ENCODE data around the gene PON3.

PON3 gene

DNA sequence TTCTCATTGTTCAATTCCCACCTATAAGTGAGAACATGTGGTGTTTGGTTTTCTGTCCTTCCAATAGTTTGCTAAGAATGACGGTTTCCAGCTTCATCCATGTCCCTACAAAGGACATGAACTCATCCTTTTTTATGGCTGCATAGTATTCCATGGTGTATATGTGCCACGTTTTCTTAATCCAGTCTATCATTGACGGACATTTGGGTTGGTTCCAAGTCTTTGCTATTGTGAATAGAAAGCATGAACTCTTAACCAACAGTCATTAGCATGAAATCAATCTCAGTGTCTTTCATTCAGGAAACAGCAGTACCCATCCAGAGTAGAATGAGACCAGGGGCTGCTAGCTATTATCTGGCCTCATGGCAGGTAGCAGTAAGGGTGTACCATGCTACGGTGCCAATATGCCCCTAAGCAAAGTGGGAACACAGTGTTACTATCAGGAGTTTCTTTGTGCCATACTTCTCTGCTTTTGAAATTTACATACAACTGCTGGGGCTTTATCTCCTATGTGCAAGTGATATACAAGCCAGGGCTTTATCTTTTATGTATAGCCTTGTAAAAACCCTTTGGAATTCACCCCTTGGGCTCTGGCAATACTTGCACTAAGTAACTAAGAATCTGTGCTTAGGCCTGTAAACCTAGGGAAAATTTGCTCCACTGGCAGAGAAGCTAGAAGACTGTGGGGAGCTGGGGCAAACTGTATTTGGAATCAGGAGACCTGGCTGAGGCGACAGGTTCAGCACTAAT lies 33.2 kb upstream of the PON3 start:
- WGBS, 2 donors (ENCODE audit: extremely low coverage in 2 of 2, insufficient read length in 2 of 2, insufficient replicate concordance in 1 of 2) = no CpG with 5 or more reads among the region's 5 CpGs
- H4K91ac ChIP-seq (ENCODE audit: low read depth, low read length, poor library complexity) = no peak overlapping the region
- no peak overlapping the region for H2AFZ ChIP-seq (ENCODE audit: low read length)
- H3K14ac ChIP-seq (ENCODE audit: low read length) = no peak overlapping the region
- H3K79me1 ChIP-seq (ENCODE audit: low read depth, low read length) = peaks cover 2% of the 10 kb centered on the region
- H3K23ac ChIP-seq (ENCODE audit: low read depth, low read length, poor library complexity) = no peak overlapping the region
- H3K27me3 ChIP-seq (ENCODE audit: control insufficient read depth in 3 of 3, insufficient read depth in 3 of 3, low read depth in 1 of 3, low read length in 3 of 3) = no peaks in the 10 kb centered on the region
- no peak overlapping the region for H2BK15ac ChIP-seq (ENCODE audit: low read length)
- no peak overlapping the region for H4K8ac ChIP-seq (ENCODE audit: low read depth, low read length)
- H3K27ac ChIP-seq (replicated peaks; ENCODE audit: low read length) = no peak overlapping the region
- H2BK120ac ChIP-seq (ENCODE audit: low read depth, low read length) = no peak overlapping the region
- no peak overlapping the region for H2AK5ac ChIP-seq (ENCODE audit: low read depth, low read length)
- no peak overlapping the region for H3K18ac ChIP-seq (ENCODE audit: low read length)
- H3K36me3 ChIP-seq (replicated peaks in 1 of 2; ENCODE audit: control insufficient read depth in 2 of 2, insufficient read depth in 2 of 2, low read length in 2 of 2) = peaks cover 0 to 88% of the 10 kb centered on the region in 2 donors
- H2BK12ac ChIP-seq (ENCODE audit: low read length) = no peak overlapping the region
- no peak overlapping the region for H3K4me3 ChIP-seq (ENCODE audit: low read length in 2 of 2)
- DNase-seq (ENCODE audit: low spot score) = no peak
- H3K9ac ChIP-seq (ENCODE audit: low read depth, low read length, poor library complexity) = no peak overlapping the region
- no peak overlapping the region for H3K4me2 ChIP-seq (ENCODE audit: insufficient read depth, low read length, poor library complexity, severe bottlenecking)
- H2BK5ac ChIP-seq (ENCODE audit: low read length) = no peak overlapping the region
- peaks cover 0 to 41% of the 10 kb centered on the region in 2 donors for H3K9me3 ChIP-seq (replicated peaks in 1 of 2; ENCODE audit: control insufficient read depth in 2 of 2, insufficient read depth in 1 of 2, low read depth in 1 of 2, low read length in 2 of 2)
- peaks cover 5% of the 10 kb centered on the region in 2 donors for H3K4me1 ChIP-seq (ENCODE audit: control insufficient read depth in 2 of 2, insufficient read depth in 1 of 2, low read depth in 1 of 2, low read length in 2 of 2)
- no peak overlapping the region for H3K4ac ChIP-seq (ENCODE audit: low read length)

DNA sequence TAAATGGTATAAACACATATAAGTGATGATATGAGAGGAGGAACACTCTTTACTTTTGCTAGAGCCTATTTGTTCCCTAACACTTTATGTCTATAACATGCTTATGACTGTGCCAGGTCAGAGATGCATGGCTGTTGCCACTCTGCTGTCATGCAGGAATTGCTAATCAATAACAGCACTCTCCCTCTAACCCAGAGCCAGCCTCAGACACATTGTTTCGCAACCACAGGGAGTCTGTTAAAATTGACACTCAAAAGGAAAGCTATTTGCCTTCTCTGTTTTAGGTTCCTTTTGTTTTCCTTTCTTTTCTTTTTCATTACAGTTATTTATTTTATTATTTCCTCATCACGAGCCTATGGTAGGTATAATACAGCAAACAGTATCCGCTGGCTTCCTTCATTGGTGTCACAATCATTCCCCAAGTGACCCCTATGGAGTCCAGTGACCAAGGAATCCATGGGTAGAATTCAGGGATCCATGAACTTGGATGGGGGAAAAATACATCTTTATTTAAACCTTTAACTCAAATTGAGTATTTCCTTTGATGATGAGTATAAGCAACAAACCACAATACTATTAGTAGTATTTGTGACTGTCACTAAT lies 31.8 kb upstream of the PON3 start:
- Histone ChIP-seq H3K9me3 (replicated peaks in 1 of 2; ENCODE audit: control insufficient read depth in 2 of 2, insufficient read depth in 1 of 2, low read depth in 1 of 2, low read length in 2 of 2) (peaks cover 0 to 53% of the 10 kb centered on the region in 2 donors), H4K8ac (ENCODE audit: low read depth, low read length) (no peak overlapping the region), H3K27ac (replicated peaks; ENCODE audit: low read length) (no peak overlapping the region), H3K36me3 (replicated peaks in 1 of 2; ENCODE audit: control insufficient read depth in 2 of 2, insufficient read depth in 2 of 2, low read length in 2 of 2) (peaks cover 2 to 92% of the 10 kb centered on the region in 2 donors), H2AK5ac (ENCODE audit: low read depth, low read length) (no peak overlapping the region), H4K91ac (ENCODE audit: low read depth, low read length, poor library complexity) (no peak overlapping the region), H3K4ac (ENCODE audit: low read length) (no peak overlapping the region), H3K9ac (ENCODE audit: low read depth, low read length, poor library complexity) (no peak overlapping the region), H3K14ac (ENCODE audit: low read length) (no peak overlapping the region), H2BK15ac (ENCODE audit: low read length) (no peak overlapping the region), H3K4me3 (ENCODE audit: low read length in 2 of 2) (no peak overlapping the region), H2AFZ (ENCODE audit: low read length) (no peak overlapping the region), H2BK5ac (ENCODE audit: low read length) (no peak overlapping the region), H3K4me2 (ENCODE audit: insufficient read depth, low read length, poor library complexity, severe bottlenecking) (no peak overlapping the region), H3K18ac (ENCODE audit: low read length) (no peak overlapping the region), H3K27me3 (ENCODE audit: control insufficient read depth in 3 of 3, insufficient read depth in 3 of 3, low read depth in 1 of 3, low read length in 3 of 3) (no peaks in the 10 kb centered on the region), H3K23ac (ENCODE audit: low read depth, low read length, poor library complexity) (no peak overlapping the region), H3K4me1 (ENCODE audit: control insufficient read depth in 2 of 2, insufficient read depth in 1 of 2, low read depth in 1 of 2, low read length in 2 of 2) (peaks cover 1 to 5% of the 10 kb centered on the region in 2 donors), H2BK12ac (ENCODE audit: low read length) (no peak overlapping the region), H2BK120ac (ENCODE audit: low read depth, low read length) (no peak overlapping the region), H3K79me1 (ENCODE audit: low read depth, low read length) (peaks cover 2% of the 10 kb centered on the region)
- no peak for DNase-seq (ENCODE audit: low spot score)
- WGBS, 2 donors (ENCODE audit: extremely low coverage in 2 of 2, insufficient read length in 2 of 2, insufficient replicate concordance in 1 of 2) = no CpG with 5 or more reads among the region's 3 CpGs

- Histone ChIP-seq H2BK120ac (ENCODE audit: low read depth, low read length) (no peak overlapping the region), H3K4me1 (ENCODE audit: control insufficient read depth in 2 of 2, insufficient read depth in 1 of 2, low read depth in 1 of 2, low read length in 2 of 2) (peaks cover 5 to 7% of the 10 kb centered on the region in 2 donors), H4K91ac (ENCODE audit: low read depth, low read length, poor library complexity) (no peak overlapping the region), H3K23ac (ENCODE audit: low read depth, low read length, poor library complexity) (no peak overlapping the region), H2BK12ac (ENCODE audit: low read length) (no peak overlapping the region), H3K4ac (ENCODE audit: low read length) (no peak overlapping the region), H4K8ac (ENCODE audit: low read depth, low read length) (no peak overlapping the region), H3K27ac (replicated peaks; ENCODE audit: low read length) (peak overlapping the region; percentile 3), H3K9ac (ENCODE audit: low read depth, low read length, poor library complexity) (no peak overlapping the region), H3K27me3 (ENCODE audit: control insufficient read depth in 3 of 3, insufficient read depth in 3 of 3, low read depth in 1 of 3, low read length in 3 of 3) (no peaks in the 10 kb centered on the region), H2AK5ac (ENCODE audit: low read depth, low read length) (no peak overlapping the region), H3K36me3 (replicated peaks in 1 of 2; ENCODE audit: control insufficient read depth in 2 of 2, insufficient read depth in 2 of 2, low read length in 2 of 2) (peaks cover 2 to 90% of the 10 kb centered on the region in 2 donors), H3K18ac (ENCODE audit: low read length) (no peak overlapping the region), H3K4me2 (ENCODE audit: insufficient read depth, low read length, poor library complexity, severe bottlenecking) (no peak overlapping the region), H3K14ac (ENCODE audit: low read length) (no peak overlapping the region), H3K79me1 (ENCODE audit: low read depth, low read length) (peaks cover 2% of the 10 kb centered on the region), H3K4me3 (ENCODE audit: low read length in 2 of 2) (no peak overlapping the region), H2BK5ac (ENCODE audit: low read length) (no peak overlapping the region), H3K9me3 (replicated peaks in 1 of 2; ENCODE audit: control insufficient read depth in 2 of 2, insufficient read depth in 1 of 2, low read depth in 1 of 2, low read length in 2 of 2) (peaks cover 0 to 53% of the 10 kb centered on the region in 2 donors), H2BK15ac (ENCODE audit: low read length) (no peak overlapping the region), H2AFZ (ENCODE audit: low read length) (no peak overlapping the region)
- WGBS, 2 donors (ENCODE audit: extremely low coverage in 2 of 2, insufficient read length in 2 of 2, insufficient replicate concordance in 1 of 2) = no CpG with 5 or more reads among the region's 7 CpGs
- DNase-seq (ENCODE audit: low spot score) = no peak
These were observed 31.0 kb upstream of the PON3 start for GRCh38 chr7:95427166-95427565.

DNA sequence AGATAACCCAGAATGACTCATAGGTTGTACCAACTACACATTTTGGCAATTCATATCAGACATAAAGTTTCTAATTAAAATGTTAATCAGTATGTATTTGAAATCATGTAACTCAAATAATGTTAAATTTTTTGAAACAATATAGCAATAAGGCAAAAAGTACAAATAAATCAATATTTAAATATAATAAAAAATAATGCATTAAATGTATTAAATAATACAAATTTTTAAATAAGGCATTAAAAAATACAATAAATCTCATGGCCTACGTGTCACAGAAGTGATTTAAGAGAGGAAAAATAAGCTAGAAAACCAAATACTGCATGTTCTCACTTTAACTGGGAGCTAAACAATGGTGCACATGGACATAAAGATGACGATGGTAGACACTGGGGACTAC lies 29.5 kb upstream of the PON3 start:
- Histone ChIP-seq H3K79me1 (ENCODE audit: low read depth, low read length) (peaks cover 2% of the 10 kb centered on the region), H2AK5ac (ENCODE audit: low read depth, low read length) (no peak overlapping the region), H3K4ac (ENCODE audit: low read length) (no peak overlapping the region), H3K14ac (ENCODE audit: low read length) (no peak overlapping the region), H3K27me3 (ENCODE audit: control insufficient read depth in 3 of 3, insufficient read depth in 3 of 3, low read depth in 1 of 3, low read length in 3 of 3) (no peaks in the 10 kb centered on the region), H3K18ac (ENCODE audit: low read length) (no peak overlapping the region), H2BK15ac (ENCODE audit: low read length) (no peak overlapping the region), H2BK5ac (ENCODE audit: low read length) (no peak overlapping the region), H3K4me2 (ENCODE audit: insufficient read depth, low read length, poor library complexity, severe bottlenecking) (no peak overlapping the region), H4K91ac (ENCODE audit: low read depth, low read length, poor library complexity) (no peak overlapping the region), H2BK120ac (ENCODE audit: low read depth, low read length) (no peak overlapping the region), H3K9ac (ENCODE audit: low read depth, low read length, poor library complexity) (no peak overlapping the region), H3K23ac (ENCODE audit: low read depth, low read length, poor library complexity) (no peak overlapping the region), H2BK12ac (ENCODE audit: low read length) (no peak overlapping the region), H2AFZ (ENCODE audit: low read length) (no peak overlapping the region), H3K4me1 (ENCODE audit: control insufficient read depth in 2 of 2, insufficient read depth in 1 of 2, low read depth in 1 of 2, low read length in 2 of 2) (peaks cover 10 to 19% of the 10 kb centered on the region in 2 donors), H3K4me3 (ENCODE audit: low read length in 2 of 2) (no peak overlapping the region), H3K9me3 (replicated peaks in 1 of 2; ENCODE audit: control insufficient read depth in 2 of 2, insufficient read depth in 1 of 2, low read depth in 1 of 2, low read length in 2 of 2) (peaks cover 0 to 49% of the 10 kb centered on the region in 2 donors), H3K36me3 (replicated peaks in 1 of 2; ENCODE audit: control insufficient read depth in 2 of 2, insufficient read depth in 2 of 2, low read length in 2 of 2) (peaks cover 2 to 76% of the 10 kb centered on the region in 2 donors), H3K27ac (replicated peaks; ENCODE audit: low read length) (no peak overlapping the region), H4K8ac (ENCODE audit: low read depth, low read length) (no peak overlapping the region)
- no CpG with 5 or more reads among the region's 2 CpGs for WGBS, 2 donors (ENCODE audit: extremely low coverage in 2 of 2, insufficient read length in 2 of 2, insufficient replicate concordance in 1 of 2)
- no peak for DNase-seq (ENCODE audit: low spot score)

Measured in neuronal stem cell (in vitro differentiated cells).